ENCODE results near the gene BACH2.
"Not testable (repeated sequence)": the region's sequence is repeated elsewhere in the genome, so short reads cannot be mapped to it uniquely, and the experiment has no call there.

Gene BACH2

GRCh38 chr6:90149280-90149679 is 147.4 kb downstream of the BACH2 start:
- DNase-seq = no peak

- DNase-seq = no peak
Measured at GRCh38 chr6:90148867-90149266, 147.8 kb downstream of the BACH2 start.

GRCh38 chr6:90146921-90147649 is 149.6 kb downstream of the BACH2 start:
- DNase-seq = no peak

GRCh38 chr6:90146024-90146423 is 150.6 kb downstream of the BACH2 start:
- DNase-seq = no peak

GRCh38 chr6:90144928-90145555 is 151.6 kb downstream of the BACH2 start:
- DNase-seq = no peak

- DNase-seq = no peak
Measured at GRCh38 chr6:90144396-90144795, 152.2 kb downstream of the BACH2 start.

- DNase-seq = no peak
Measured at GRCh38 chr6:90140683-90141082, 156.0 kb downstream of the BACH2 start.

- no peak for DNase-seq
Measured at GRCh38 chr6:90139272-90139817, 157.3 kb downstream of the BACH2 start.

- DNase-seq = no peak
Measured at GRCh38 chr6:90136837-90137568, 159.6 kb downstream of the BACH2 start.

- no peak for DNase-seq
Measured at GRCh38 chr6:90136176-90136575, 160.5 kb downstream of the BACH2 start.

- DNase-seq = no peak
Measured at GRCh38 chr6:90135667-90136066, 161.0 kb downstream of the BACH2 start.

GRCh38 chr6:90133664-90134063 is 163.0 kb downstream of the BACH2 start:
- not testable (repeated sequence) for DNase-seq

GRCh38 chr6:90131614-90132423 is 164.8 kb downstream of the BACH2 start:
- DNase-seq = no peak

GRCh38 chr6:90131125-90131524 is 165.5 kb downstream of the BACH2 start:
- no peak for DNase-seq

- not testable (repeated sequence) for DNase-seq
Measured at GRCh38 chr6:90128687-90129086, 168.0 kb downstream of the BACH2 start.

GRCh38 chr6:90127595-90127994 is 169.0 kb downstream of the BACH2 start:
- DNase-seq = no peak

- no peak for DNase-seq
Measured at GRCh38 chr6:90126839-90127238, 169.8 kb downstream of the BACH2 start.

GRCh38 chr6:90126181-90126580 is 170.5 kb downstream of the BACH2 start:
- no peak for DNase-seq

- no peak for DNase-seq
Measured at GRCh38 chr6:90124874-90125510, 171.7 kb downstream of the BACH2 start.

GRCh38 chr6:90123831-90124230 is 172.8 kb downstream of the BACH2 start:
- DNase-seq = no peak

- no peak for DNase-seq
Measured at GRCh38 chr6:90121982-90122381, 174.7 kb downstream of the BACH2 start.

GRCh38 chr6:90120327-90120726 is 176.3 kb downstream of the BACH2 start:
- DNase-seq = no peak

Measured in SIG-M5 (cell line).